ENCODE measurements around the gene SCN4B.
A peak's percentile ranks its signal among the peaks of the same experiment; 100 is the strongest.

Gene SCN4B

GRCh38 chr11:118147502-118147901, 5.1 kb downstream of the SCN4B start:
- Histone ChIP-seq H3K4me1 (ENCODE audit: insufficient read depth, low read length, poor library complexity, severe bottlenecking) (no peaks in the 10 kb centered on the region), H3K4me2 (ENCODE audit: low read depth, low read length, poor library complexity, severe bottlenecking) (no peak overlapping the region), H3F3A (ENCODE audit: low read depth) (no peaks in the 10 kb centered on the region), H3K9me2 (replicated peaks; ENCODE audit: low read depth, low read length) (no peaks in the 10 kb centered on the region), H3K36me3 (ENCODE audit: insufficient read depth, low read length) (no peaks in the 10 kb centered on the region), H4K20me1 (ENCODE audit: insufficient read depth, low read length, poor library complexity, severe bottlenecking) (no peaks in the 10 kb centered on the region), H3K9me3 (ENCODE audit: insufficient read depth, low read depth, low read length) (no peaks in the 10 kb centered on the region), H2AFZ (ENCODE audit: low read length) (peak overlapping the region; percentile 76), H3K4me3 (ENCODE audit: low read length, poor library complexity, severe bottlenecking) (no peak overlapping the region), H3K9ac (ENCODE audit: low read depth, low read length, poor library complexity, severe bottlenecking) (no peak overlapping the region), H3K27me3 (ENCODE audit: insufficient read depth, low read length, poor library complexity, severe bottlenecking) (peaks cover 19% of the 10 kb centered on the region), H3K79me2 (ENCODE audit: insufficient read depth, low read length) (no peaks in the 10 kb centered on the region)
- no peak for TF ChIP-seq EZH2phosphoT487 (IDR thresholded peaks at IDR 0.05; ENCODE audit: borderline replicate concordance)
- no peak for TF ChIP-seq CTCF (conservative IDR thresholded peaks at IDR 0.05; ENCODE audit: low read length)

- Histone ChIP-seq H3K79me2 (ENCODE audit: insufficient read depth, low read length) (no peaks in the 10 kb centered on the region), H3K27me3 (ENCODE audit: insufficient read depth, low read length, poor library complexity, severe bottlenecking) (peaks cover 9% of the 10 kb centered on the region), H3F3A (ENCODE audit: low read depth) (no peaks in the 10 kb centered on the region), H2AFZ (ENCODE audit: low read length) (no peak overlapping the region), H3K9me2 (replicated peaks; ENCODE audit: low read depth, low read length) (no peaks in the 10 kb centered on the region), H3K9me3 (ENCODE audit: insufficient read depth, low read depth, low read length) (no peaks in the 10 kb centered on the region), H3K36me3 (ENCODE audit: insufficient read depth, low read length) (no peaks in the 10 kb centered on the region), H3K4me1 (ENCODE audit: insufficient read depth, low read length, poor library complexity, severe bottlenecking) (no peaks in the 10 kb centered on the region), H3K4me2 (ENCODE audit: low read depth, low read length, poor library complexity, severe bottlenecking) (no peak overlapping the region), H3K9ac (ENCODE audit: low read depth, low read length, poor library complexity, severe bottlenecking) (no peak overlapping the region), H3K4me3 (ENCODE audit: low read length, poor library complexity, severe bottlenecking) (no peak overlapping the region), H4K20me1 (ENCODE audit: insufficient read depth, low read length, poor library complexity, severe bottlenecking) (no peaks in the 10 kb centered on the region)
- TF ChIP-seq EZH2phosphoT487 (IDR thresholded peaks at IDR 0.05; ENCODE audit: borderline replicate concordance) (no peak), CTCF (conservative IDR thresholded peaks at IDR 0.05; ENCODE audit: low read length) (no peak)
Measured at GRCh38 chr11:118146554-118146953, 6.1 kb downstream of the SCN4B start.

DNA sequence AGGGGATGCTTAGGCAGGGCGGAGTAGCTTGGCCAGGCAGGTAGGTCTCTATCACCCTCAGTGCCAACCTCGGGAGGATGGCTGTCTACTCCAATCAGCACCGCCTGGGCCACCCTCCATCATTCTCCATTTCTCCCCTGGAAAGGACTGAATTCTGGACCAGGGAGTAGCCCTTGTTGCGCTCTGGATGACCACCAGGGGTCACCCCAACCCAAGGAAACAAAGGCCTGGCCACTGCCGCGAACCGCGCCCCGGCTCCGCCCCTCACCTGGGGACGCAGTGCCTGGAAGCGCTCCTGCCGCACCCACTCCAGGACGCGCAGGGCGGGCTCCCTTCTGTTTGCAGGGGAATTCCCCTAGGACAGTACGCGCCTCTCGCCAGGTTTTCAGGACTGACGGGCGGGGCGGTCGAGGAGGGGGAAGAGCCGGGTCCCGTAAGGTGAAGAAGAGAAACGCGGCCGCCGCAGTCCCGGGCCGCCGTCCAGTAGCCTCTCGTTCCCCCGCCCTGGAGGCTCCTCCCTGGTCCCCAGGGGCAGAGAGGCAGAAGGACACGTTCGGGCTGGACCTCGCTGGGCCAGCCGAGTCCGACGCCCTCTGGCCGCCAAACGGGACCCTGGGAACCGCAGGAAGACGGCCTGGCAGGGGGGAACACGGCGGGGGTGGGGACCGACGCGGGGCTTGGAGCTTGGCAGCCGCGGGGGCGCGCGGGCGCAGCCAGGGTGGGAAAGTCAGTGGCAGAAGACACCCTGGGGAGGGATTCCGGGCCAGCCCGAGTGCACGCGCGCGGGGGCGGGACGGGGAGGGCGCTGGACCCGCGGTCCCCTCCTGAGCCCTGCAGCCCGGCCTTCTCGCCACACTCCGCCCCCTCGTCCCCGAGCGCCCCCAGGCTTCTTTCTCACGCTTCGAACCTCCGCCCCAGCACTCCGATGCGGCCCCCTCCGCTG, 7.1 kb downstream of the SCN4B start:
- peak overlapping the region; percentile 81 for H3K4me3 ChIP-seq (ENCODE audit: low read length, poor library complexity, severe bottlenecking)
- no peaks in the 10 kb centered on the region for H3K79me2 ChIP-seq (ENCODE audit: insufficient read depth, low read length)
- H3K9me2 ChIP-seq (replicated peaks; ENCODE audit: low read depth, low read length), result no peaks in the 10 kb centered on the region
- H3K27me3 ChIP-seq (ENCODE audit: insufficient read depth, low read length, poor library complexity, severe bottlenecking), result no peaks in the 10 kb centered on the region
- H4K20me1 ChIP-seq (ENCODE audit: insufficient read depth, low read length, poor library complexity, severe bottlenecking), result no peaks in the 10 kb centered on the region
- TF ChIP-seq EZH2phosphoT487 (IDR thresholded peaks at IDR 0.05; ENCODE audit: borderline replicate concordance) (no peak), CTCF (conservative IDR thresholded peaks at IDR 0.05; ENCODE audit: low read length) (peak; percentile 86)
- H3K9me3 ChIP-seq (ENCODE audit: insufficient read depth, low read depth, low read length), result no peaks in the 10 kb centered on the region
- H3K4me1 ChIP-seq (ENCODE audit: insufficient read depth, low read length, poor library complexity, severe bottlenecking), result no peaks in the 10 kb centered on the region
- H3K9ac ChIP-seq (ENCODE audit: low read depth, low read length, poor library complexity, severe bottlenecking), result peak overlapping the region; percentile 47
- no peaks in the 10 kb centered on the region for H3K36me3 ChIP-seq (ENCODE audit: insufficient read depth, low read length)
- H2AFZ ChIP-seq (ENCODE audit: low read length), result peak overlapping the region; percentile 97
- H3K4me2 ChIP-seq (ENCODE audit: low read depth, low read length, poor library complexity, severe bottlenecking), result peak overlapping the region; percentile 79
- no peaks in the 10 kb centered on the region for H3F3A ChIP-seq (ENCODE audit: low read depth)

Measured in Loucy (cell line).